ENCODE results near the gene PLA2G4E. TPM values are rescaled to one million over a fixed set of nuclear protein-coding genes. Genes with fewer than 3 reads are reported as not detected.

The PLA2G4E gene
- total and polyA plus RNA-seq, 8 donors: 0.78 TPM; not detected in 7

- peaks cover 6 to 51% (median 22%) of the 10 kb centered on the region in 4 donors for H3K4me1 ChIP-seq
- H3K9me3 ChIP-seq: no peaks in the 10 kb centered on the region
- no peak overlapping the region for H3K4me3 ChIP-seq
- 91 to 96% (median 93%) methylated on average over 6 of the region's 6 CpGs for WGBS, 5 donors
- H3K27me3 ChIP-seq: no peaks in the 10 kb centered on the region
- DNase-seq: no peak
- peaks cover 3 to 46% (median 33%) of the 10 kb centered on the region in 4 donors for H3K36me3 ChIP-seq
- TF ChIP-seq POLR2AphosphoS5 (IDR thresholded peaks at IDR 0.05): no peak
- TF ChIP-seq POLR2A (IDR thresholded peaks at IDR 0.05): no peak
- TF ChIP-seq EP300 (IDR thresholded peaks at IDR 0.05): no peak
- no peak for TF ChIP-seq CTCF (IDR thresholded peaks at IDR 0.05)
- peak overlapping the region in 1 of 5 donors; percentile 72 for H3K27ac ChIP-seq
- intact Hi-C loops (cut with DNase I; ENCODE audit: low total_unique reads): no loop called here
Measured at GRCh38 chr15:41945221-41945620, 75.6 kb downstream of the PLA2G4E start.

GRCh38 chr15:41944313-41944940 is 76.4 kb downstream of the PLA2G4E start:
- H3K27me3 ChIP-seq: no peaks in the 10 kb centered on the region
- peak overlapping the region in 3 of 5 donors; percentile 50 to 72 (median 64) for H3K27ac ChIP-seq
- DNase-seq: peak in 1 of 2 donors; percentile 77
- intact Hi-C loops (cut with DNase I; ENCODE audit: low total_unique reads): no loop called here
- H3K36me3 ChIP-seq: peaks cover 3 to 45% (median 34%) of the 10 kb centered on the region in 4 donors
- no peaks in the 10 kb centered on the region for H3K9me3 ChIP-seq
- no peak overlapping the region for H3K4me3 ChIP-seq
- peaks cover 6 to 43% (median 20%) of the 10 kb centered on the region in 4 donors for H3K4me1 ChIP-seq
- WGBS, 5 donors: 56 to 77% (median 67%) methylated on average over 8 of the region's 8 CpGs
- TF ChIP-seq CTCF (IDR thresholded peaks at IDR 0.05) (no peak), POLR2AphosphoS5 (IDR thresholded peaks at IDR 0.05) (peak in 1 of 3 donors; percentile 47)

- no peaks in the 10 kb centered on the region for H3K27me3 ChIP-seq
- no peak overlapping the region for H3K4me3 ChIP-seq
- H3K27ac ChIP-seq: peak overlapping the region in 3 of 5 donors; percentile 50 to 72 (median 64)
- no peak for DNase-seq
- 87 to 94% (median 93%) methylated on average over 6 of the region's 6 CpGs for WGBS, 5 donors
- H3K36me3 ChIP-seq: peaks cover 3 to 45% (median 34%) of the 10 kb centered on the region in 4 donors
- peaks cover 6 to 41% (median 20%) of the 10 kb centered on the region in 4 donors for H3K4me1 ChIP-seq
- intact Hi-C loops (cut with DNase I; ENCODE audit: low total_unique reads): no loop called here
- H3K9me3 ChIP-seq: no peaks in the 10 kb centered on the region
- TF ChIP-seq POLR2A (IDR thresholded peaks at IDR 0.05) (no peak), EP300 (IDR thresholded peaks at IDR 0.05) (no peak), CTCF (IDR thresholded peaks at IDR 0.05) (no peak), POLR2AphosphoS5 (IDR thresholded peaks at IDR 0.05) (no peak)
Measured at GRCh38 chr15:41943543-41944312, 77.1 kb downstream of the PLA2G4E start.

GRCh38 chr15:41942886-41943285 is 78.0 kb downstream of the PLA2G4E start:
- Histone ChIP-seq H3K4me3 (no peak overlapping the region), H3K36me3 (peaks cover 3 to 45% (median 36%) of the 10 kb centered on the region in 4 donors), H3K4me1 (peaks cover 6 to 41% (median 18%) of the 10 kb centered on the region in 4 donors), H3K9me3 (no peaks in the 10 kb centered on the region), H3K27me3 (no peaks in the 10 kb centered on the region), H3K27ac (peak overlapping the region in 1 of 5 donors; percentile 64)
- TF ChIP-seq CTCF (IDR thresholded peaks at IDR 0.05): no peak
- no peak for TF ChIP-seq POLR2A (IDR thresholded peaks at IDR 0.05)
- no peak for TF ChIP-seq POLR2AphosphoS5 (IDR thresholded peaks at IDR 0.05)
- no peak for TF ChIP-seq EP300 (IDR thresholded peaks at IDR 0.05)
- intact Hi-C loops (cut with DNase I; ENCODE audit: low total_unique reads): no loop called here
- WGBS, 5 donors: 74 to 82% (median 80%) methylated on average over 7 of the region's 7 CpGs
- no peak for DNase-seq
